Endothelial cell of umbilical vein (primary cell): Measurements from ENCODE around the gene KLHL35. TPM values are rescaled to one million over a fixed set of nuclear protein-coding genes. Genes with fewer than 3 reads are reported as not detected.

Source experiments
- BruUV-seq: library from RNA; stranded (reverse); fragments of 400-500 nt; replicated peaks from 2 replicates; lab custom pipeline; 2021; lab: Mats Ljungman, UMichigan
- CTCF ChIA-PET: fragments of 300-600, 350-600 bp; sonication (Branson Sonifier 250); formaldehyde crosslinking; loops from one replicate; lab custom pipeline; 2021; ENCODE audit warnings: antibody characterized with exemption, inconsistent platforms; lab: Charles Lee
- POLR2A ChIA-PET: fragments of 300-600, 350-600 bp; sonication (Branson Sonifier 250); formaldehyde crosslinking; loops from one replicate; lab custom pipeline; 2021; ENCODE audit warnings: antibody characterized with exemption, inconsistent platforms; lab: Charles Lee
- DNase-seq: peaks from one replicate; pipeline ENCODE4 v3.0.0-alpha.2; 2011; ENCODE audit warnings: low read depth, low spot score
- FAIRE-seq: peaks from 2 replicates; lab custom pipeline; 2011; peaks lifted over from hg19 to GRCh38; lab: Jason Lieb, UNC
- H2AFZ ChIP-seq: 2 replicates; pipeline ENCODE4 v1.6.0; 2012; ENCODE audit warnings: low read depth, low read length, control low read depth, inconsistent platforms
- H3K27ac ChIP-seq: 2 replicates; pipeline ENCODE4 v1.5.1; 2011; ENCODE audit warnings: low read depth, mild to moderate bottlenecking, control low read depth, low read length, moderate library complexity; ENCODE audit not compliant: insufficient read depth
- H3K27me3 ChIP-seq, 2 experiments: 2 replicates each; pipeline versions ENCODE4 v1.6.0 to v1.6.1; 2011; ENCODE audit warnings: low read length in 2 of 2, mixed read lengths in 1 of 2; ENCODE audit not compliant: control insufficient read depth in 2 of 2, insufficient read depth in 2 of 2
- H3K36me3 ChIP-seq, 2 experiments: 2 replicates in 1 of 2; 3 replicates in 1 of 2; pipeline ENCODE4 v1.5.1; 2011; ENCODE audit warnings: low read length in 2 of 2, mild to moderate bottlenecking in 1 of 2, moderate library complexity in 1 of 2; ENCODE audit not compliant: control insufficient read depth in 2 of 2, insufficient read depth in 2 of 2; ENCODE audit errors: extremely low read depth in 1 of 2
- H3K4me1 ChIP-seq: 3 replicates; pipeline ENCODE4 v1.5.1; 2011; ENCODE audit warnings: mild to moderate bottlenecking, low read length; ENCODE audit not compliant: control insufficient read depth, insufficient read depth; ENCODE audit errors: extremely low read depth
- H3K4me2 ChIP-seq: 2 replicates; pipeline ENCODE4 v1.6.1; 2011; ENCODE audit warnings: low read length, control low read depth, mixed read lengths; ENCODE audit not compliant: insufficient read depth
- H3K4me3 ChIP-seq, 3 experiments: fragments of 200-600 bp in 1 of 3; sonication (generic), shearing (Covaris generic) in 1 of 3; replicated peaks in 1 of 3; 2 replicates each; pipeline ENCODE4 v1.5.1; 2011 to 2016; ENCODE audit warnings: control low read depth in 3 of 3, low read length in 3 of 3, mild to moderate bottlenecking in 2 of 3, inconsistent platforms in 1 of 3, low read depth in 1 of 3, moderate library complexity in 1 of 3; ENCODE audit not compliant: insufficient read depth in 1 of 3
- H3K79me2 ChIP-seq: 2 replicates; pipeline ENCODE4 v1.6.0; 2012; ENCODE audit warnings: low read length, inconsistent platforms; ENCODE audit not compliant: control insufficient read depth, insufficient read depth
- H3K9ac ChIP-seq: replicated peaks from 2 replicates; pipeline ENCODE3; 2011; ENCODE audit warnings: low read length, control low read depth; ENCODE audit not compliant: insufficient read depth; ENCODE audit errors: extremely low read depth
- H3K9me1 ChIP-seq: replicated peaks from 3 replicates; pipeline ENCODE4 v1.6.0; 2011; ENCODE audit warnings: mild to moderate bottlenecking, low read length; ENCODE audit not compliant: control insufficient read depth, insufficient read depth; ENCODE audit errors: extremely low read depth
- H3K9me3 ChIP-seq: replicated peaks from 2 replicates; pipeline ENCODE4 v1.5.1; 2012; ENCODE audit warnings: low read length, inconsistent platforms; ENCODE audit not compliant: control insufficient read depth, insufficient read depth
- H4K20me1 ChIP-seq: replicated peaks from 2 replicates; pipeline ENCODE3; 2011; ENCODE audit warnings: mild to moderate bottlenecking, low read length; ENCODE audit not compliant: control insufficient read depth, insufficient read depth; ENCODE audit errors: extremely low read depth
- CTCF ChIP-seq, 2 donors: IDR thresholded peaks; 1 replicate in 1 of 2; 2 replicates in 1 of 2; pipeline ENCODE4 v1.5.1; 2011; ENCODE audit warnings: low read length in 2 of 2, mild to moderate bottlenecking in 2 of 2, moderate library complexity in 2 of 2, control low read depth in 1 of 2, inconsistent platforms in 1 of 2, low read depth in 1 of 2; ENCODE audit not compliant: insufficient read depth in 1 of 2; ENCODE audit errors: extremely low read depth in 1 of 2
- FOS ChIP-seq: IDR thresholded peaks from 2 replicates; pipeline ENCODE4 v1.6.1; 2011; ENCODE audit warnings: mild to moderate bottlenecking, low read length, moderate library complexity, borderline replicate concordance; ENCODE audit not compliant: insufficient read depth
- POLR2AphosphoS5 ChIP-seq: IDR thresholded peaks from 2 replicates; pipeline ENCODE4 v1.6.1; 2012; ENCODE audit warnings: low read depth, mild to moderate bottlenecking, control low read depth, low read length, moderate library complexity; ENCODE audit not compliant: insufficient read depth
- dilution Hi-C: fragments of 300-500 bp; cut with MboI; formaldehyde crosslinking; loops from one replicate; pipeline ENCODE4 v1.15.0; 2019; ENCODE audit warnings: low sequenced_read_pairs; ENCODE audit not compliant: extremely low pct_ligation_motif_present
- intact Hi-C: fragments of 100-400 bp; cut with micrococcal nuclease; formaldehyde crosslinking; loops from one replicate; pipeline ENCODE4 v1.10.0; 2022
- polyA plus RNA-seq, 4 experiments: library from polyadenylated mRNA; depleted of rRNA in 3 of 4; stranded (reverse) in 3 of 4; unstranded in 1 of 4; fragments of >200 nt; gene quantifications; 2 replicates each; pipeline versions ENCODE4 v1.2.1 to v1.2.3, GENCODE V29; 2011 to 2012; ENCODE audit warnings: missing spikeins in 1 of 4
- total RNA-seq: library from RNA; stranded (reverse); gene quantifications from 2 replicates; pipeline ENCODE4 v1.2.3, GENCODE V29; 2021
- TF ChIP-seq, protein P1 (sequence below): IDR thresholded peaks from 2 replicates; pipeline ENCODE4 v1.6.1; 2011; ENCODE audit not compliant: insufficient read depth, insufficient read length

KLHL35 gene
- total and polyA plus RNA-seq, 2 donors (not counting 3 experiments of a cell fraction or from before 2014, with no cell fraction given): 0.97 to 2.3 TPM

- DNase-seq (peak; percentile 54), FAIRE-seq (peak; percentile 67)
- dilution Hi-C loops: no loop called here
- ChIA-PET CTCF (interaction anchor here (0.7 to 4.9 kb wide), 6 partner anchors 11 to 125 kb away, joined by 3 to 26 read pairs (median 4); partner anchors contain the start of gene GDPD5), POLR2A (interaction anchor here (1.2 kb wide), 1 partner anchor 68 kb away, joined by 3 read pairs; no protein-coding TSS in a partner anchor)
- H4K20me1 ChIP-seq: peaks cover 9% of the 10 kb centered on the region
- intact Hi-C loops: no loop called here
- peak overlapping the region; percentile 77 for H3K4me2 ChIP-seq
- H2AFZ ChIP-seq: no peak overlapping the region
- H3K79me2 ChIP-seq: peaks cover 57% of the 10 kb centered on the region
- no peaks in the 10 kb centered on the region for H3K9me1 ChIP-seq
- peak overlapping the region; percentile 80 for H3K27ac ChIP-seq
- H3K9me3 ChIP-seq: no peaks in the 10 kb centered on the region
- H3K9ac ChIP-seq: peak overlapping the region; percentile 96
- peaks cover 45% of the 10 kb centered on the region for H3K4me1 ChIP-seq
- no peaks in the 10 kb centered on the region for H3K27me3 ChIP-seq
- H3K4me3 ChIP-seq: peak overlapping the region; percentile 77 to 86 (median 80)
- TSS peak; percentile 90 for BruUV-seq
- TF ChIP-seq FOS (no peak), POLR2AphosphoS5 (no peak), CTCF (IDR thresholded peaks at IDR 0.05; ENCODE audit: extremely low read depth in 1 of 2, insufficient read depth in 1 of 2, low read depth in 1 of 2, low read length in 2 of 2) (no peak)
- TF ChIP-seq, protein P1, sequence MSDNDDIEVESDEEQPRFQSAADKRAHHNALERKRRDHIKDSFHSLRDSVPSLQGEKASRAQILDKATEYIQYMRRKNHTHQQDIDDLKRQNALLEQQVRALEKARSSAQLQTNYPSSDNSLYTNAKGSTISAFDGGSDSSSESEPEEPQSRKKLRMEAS: no peak
- H3K36me3 ChIP-seq: peaks cover 31 to 35% of the 10 kb centered on the region in 2 experiments
Observed at GRCh38 chr11:75400146-75400865, 32.7 kb downstream of the KLHL35 start.
